ENCODE data around the gene ANKRD26.

- no peak for TF ChIP-seq CTCF (IDR thresholded peaks at IDR 0.05)
- TF ChIP-seq POLR2A (IDR thresholded peaks at IDR 0.05) = no peak
Observed at GRCh38 chr10:26969145-26969926, 131.0 kb downstream of the ANKRD26 start.

Measured in Peyer's patch (tissue), 4 donors.